Measurements from ENCODE around the gene C3AR1. TPM values are rescaled to one million over a fixed set of nuclear protein-coding genes. Genes with fewer than 3 reads are reported as not detected.

C3AR1 gene
- total RNA-seq, 1 donor from 2014 or later = not detected

GRCh38 chr12:8057839-8058238 is 8.3 kb downstream of the C3AR1 start:
- H3K4me3 ChIP-seq (ENCODE audit: low read depth, low read length) = no peak overlapping the region
- no peak for TF ChIP-seq CTCF (conservative IDR thresholded peaks at IDR 0.05; ENCODE audit: low read depth, low read length)
- DNase-seq (ENCODE audit: low read depth) = no peak

- H3K4me3 ChIP-seq (ENCODE audit: low read depth, low read length) = no peak overlapping the region
- no peak for TF ChIP-seq CTCF (conservative IDR thresholded peaks at IDR 0.05; ENCODE audit: low read depth, low read length)
- no peak for DNase-seq (ENCODE audit: low read depth)
These were observed 8.9 kb downstream of the C3AR1 start for GRCh38 chr12:8057306-8057705.

GRCh38 chr12:8054816-8055215 is 11.3 kb downstream of the C3AR1 start:
- no peak for TF ChIP-seq CTCF (conservative IDR thresholded peaks at IDR 0.05; ENCODE audit: low read depth, low read length)
- DNase-seq (ENCODE audit: low read depth) = no peak
- no peak overlapping the region for H3K4me3 ChIP-seq (ENCODE audit: low read depth, low read length)

- TF ChIP-seq CTCF (conservative IDR thresholded peaks at IDR 0.05; ENCODE audit: low read depth, low read length) = no peak
- DNase-seq (ENCODE audit: low read depth) = no peak
- no peak overlapping the region for H3K4me3 ChIP-seq (ENCODE audit: low read depth, low read length)
These were observed 13.5 kb downstream of the C3AR1 start for GRCh38 chr12:8052679-8053078.

- no peak overlapping the region for H3K4me3 ChIP-seq (ENCODE audit: low read depth, low read length)
- DNase-seq (ENCODE audit: low read depth) = no peak
- TF ChIP-seq CTCF (conservative IDR thresholded peaks at IDR 0.05; ENCODE audit: low read depth, low read length) = no peak
These were observed 15.4 kb downstream of the C3AR1 start for GRCh38 chr12:8050600-8051250.

GRCh38 chr12:8048906-8049305 is 17.3 kb downstream of the C3AR1 start:
- H3K4me3 ChIP-seq (ENCODE audit: low read depth, low read length) = no peak overlapping the region
- no peak for TF ChIP-seq CTCF (conservative IDR thresholded peaks at IDR 0.05; ENCODE audit: low read depth, low read length)
- DNase-seq (ENCODE audit: low read depth) = no peak

- no peak for TF ChIP-seq CTCF (conservative IDR thresholded peaks at IDR 0.05; ENCODE audit: low read depth, low read length)
- no peak for DNase-seq (ENCODE audit: low read depth)
- no peak overlapping the region for H3K4me3 ChIP-seq (ENCODE audit: low read depth, low read length)
These were observed 18.3 kb downstream of the C3AR1 start for GRCh38 chr12:8047842-8048241.
